Mesenchymal stem cell (in vitro differentiated cells and primary cell): Measurements from ENCODE around the gene ACVR1C.

Experiments
- DNase-seq: peaks from one replicate; pipeline ENCODE4 v3.0.0-alpha.2; 2013
- H2AFZ ChIP-seq: one replicate; pipeline ENCODE4 v1.6.1; 2013; ENCODE audit warnings: low read depth, mild to moderate bottlenecking, control low read depth, inconsistent platforms, low read length, moderate library complexity
- H2AK5ac ChIP-seq: 2 replicates; pipeline ENCODE4 v1.6.1; 2013; ENCODE audit warnings: low read length, moderate library complexity, mild to moderate bottlenecking, inconsistent platforms; ENCODE audit not compliant: severe bottlenecking
- H2BK120ac ChIP-seq: one replicate; pipeline ENCODE4 v1.6.1; 2013; ENCODE audit warnings: low read depth, mild to moderate bottlenecking, inconsistent platforms, low read length, moderate library complexity
- H2BK12ac ChIP-seq, 2 experiments: one replicate each; pipeline ENCODE4 v1.6.1; 2013; ENCODE audit warnings: inconsistent platforms in 2 of 2, low read length in 2 of 2, mild to moderate bottlenecking in 2 of 2, moderate library complexity in 2 of 2, control low read depth in 1 of 2
- H2BK15ac ChIP-seq: one replicate; pipeline ENCODE4 v1.6.1; 2013; ENCODE audit warnings: mild to moderate bottlenecking, low read depth, inconsistent platforms; ENCODE audit not compliant: poor library complexity, severe bottlenecking
- H2BK5ac ChIP-seq: 2 replicates; pipeline ENCODE4 v1.6.1; 2013; ENCODE audit warnings: low read depth, mild to moderate bottlenecking, low read length, control low read depth, inconsistent platforms; ENCODE audit not compliant: poor library complexity, severe bottlenecking
- H3K14ac ChIP-seq, 2 experiments: one replicate each; pipeline ENCODE4 v1.6.1; 2013; ENCODE audit warnings: inconsistent platforms in 2 of 2, low read length in 2 of 2, control low read depth in 1 of 2, mild to moderate bottlenecking in 1 of 2, moderate library complexity in 1 of 2
- H3K18ac ChIP-seq, 2 experiments: one replicate each; pipeline ENCODE4 v1.6.1; 2013; ENCODE audit warnings: inconsistent platforms in 2 of 2, low read length in 2 of 2, control low read depth in 1 of 2, low read depth in 1 of 2, mild to moderate bottlenecking in 1 of 2
- H3K23ac ChIP-seq, 2 experiments: one replicate each; pipeline ENCODE4 v1.6.1; 2013; ENCODE audit warnings: inconsistent platforms in 2 of 2, low read length in 2 of 2, mild to moderate bottlenecking in 2 of 2, moderate library complexity in 2 of 2, control low read depth in 1 of 2
- H3K27ac ChIP-seq: 2 replicates; pipeline ENCODE4 v1.5.1; 2013; ENCODE audit warnings: mild to moderate bottlenecking, moderate library complexity, low read length, control low read depth, inconsistent platforms; ENCODE audit not compliant: poor library complexity, severe bottlenecking
- H3K27me3 ChIP-seq, 2 experiments: 2 replicates each; pipeline versions ENCODE4 v1.6.1 to v1.7.0; 2013; ENCODE audit warnings: low read length in 2 of 2, mild to moderate bottlenecking in 2 of 2, moderate library complexity in 2 of 2, control low read depth in 1 of 2, inconsistent platforms in 1 of 2; ENCODE audit not compliant: control insufficient read depth in 1 of 2, insufficient read depth in 1 of 2
- H3K36me3 ChIP-seq, 2 experiments: 2 replicates each; pipeline versions ENCODE4 v1.6.1 to v1.7.0; 2013; ENCODE audit warnings: low read length in 2 of 2, control low read depth in 1 of 2, inconsistent platforms in 1 of 2, low read depth in 1 of 2, mild to moderate bottlenecking in 1 of 2; ENCODE audit not compliant: insufficient read depth in 2 of 2, control insufficient read depth in 1 of 2
- H3K4ac ChIP-seq, 2 experiments: one replicate each; pipeline ENCODE4 v1.6.1; 2013; ENCODE audit warnings: inconsistent platforms in 2 of 2, low read length in 2 of 2, mild to moderate bottlenecking in 2 of 2, moderate library complexity in 2 of 2, control low read depth in 1 of 2, low read depth in 1 of 2
- H3K4me1 ChIP-seq: 2 replicates; pipeline ENCODE4 v1.6.1; 2013; ENCODE audit warnings: low read depth, low read length, control low read depth; ENCODE audit not compliant: control insufficient read depth, insufficient read depth
- H3K4me2 ChIP-seq: 2 replicates; pipeline ENCODE4 v1.6.1; 2013; ENCODE audit warnings: low read length, mild to moderate bottlenecking, inconsistent platforms; ENCODE audit not compliant: poor library complexity, severe bottlenecking
- H3K4me3 ChIP-seq, 2 experiments: 2 replicates each; pipeline versions ENCODE4 v1.5.1 to v1.7.0; 2013; ENCODE audit warnings: low read length in 2 of 2, mild to moderate bottlenecking in 2 of 2, control low read depth in 1 of 2, low read depth in 1 of 2; ENCODE audit not compliant: insufficient read depth in 1 of 2
- H3K79me1 ChIP-seq: replicated peaks from 2 replicates; pipeline ENCODE4 v1.6.1; 2013; ENCODE audit warnings: mild to moderate bottlenecking, control low read depth, low read length, inconsistent platforms; ENCODE audit not compliant: poor library complexity, severe bottlenecking
- H3K9ac ChIP-seq: 2 replicates; pipeline ENCODE4 v1.7.0; 2013; ENCODE audit warnings: mild to moderate bottlenecking, low read length, moderate library complexity
- H3K9me3 ChIP-seq: 2 replicates; pipeline ENCODE4 v1.7.0; 2013; ENCODE audit warnings: mild to moderate bottlenecking, low read length; ENCODE audit not compliant: control insufficient read depth
- H4K8ac ChIP-seq: one replicate; pipeline ENCODE4 v1.6.1; 2013; ENCODE audit warnings: inconsistent platforms, mild to moderate bottlenecking, low read length, moderate library complexity
- H4K91ac ChIP-seq: one replicate; pipeline ENCODE4 v1.6.1; 2013; ENCODE audit warnings: mild to moderate bottlenecking, low read length, inconsistent platforms
- WGBS: methylation state at CpG from one replicate; pipeline ENCODE4 v1.1.7; 2013; ENCODE audit warnings: mixed read lengths; 5-methylcytosine and 5-hydroxymethylcytosine counted together

Gene ACVR1C

GRCh38 chr2:157592374-157592773 lies 36.3 kb downstream of the ACVR1C start:
- H2BK120ac ChIP-seq = no peak overlapping the region
- no peak overlapping the region for H2BK5ac ChIP-seq
- H3K4me3 ChIP-seq = no peak overlapping the region
- peaks cover 5% of the 10 kb centered on the region for H3K4me1 ChIP-seq
- H3K36me3 ChIP-seq = no peaks in the 10 kb centered on the region
- no peak overlapping the region for H2BK15ac ChIP-seq
- no peak overlapping the region for H3K14ac ChIP-seq
- whole genome bisulfite sequencing = 95% methylated on average over 3 of the region's 3 CpGs
- no peak overlapping the region for H3K9ac ChIP-seq
- H3K18ac ChIP-seq = no peak overlapping the region
- peaks cover 3 to 6% of the 10 kb centered on the region in 2 experiments for H3K27me3 ChIP-seq
- no peak for DNase-seq
- no peak overlapping the region for H3K4ac ChIP-seq
- no peak overlapping the region for H3K27ac ChIP-seq
- H3K4me2 ChIP-seq = no peak overlapping the region
- H3K79me1 ChIP-seq = no peaks in the 10 kb centered on the region
- no peak overlapping the region for H4K91ac ChIP-seq
- no peak overlapping the region for H3K23ac ChIP-seq
- no peak overlapping the region for H4K8ac ChIP-seq
- H2AFZ ChIP-seq = no peak overlapping the region
- no peaks in the 10 kb centered on the region for H3K9me3 ChIP-seq
- H2AK5ac ChIP-seq = no peak overlapping the region
- no peak overlapping the region for H2BK12ac ChIP-seq

DNA sequence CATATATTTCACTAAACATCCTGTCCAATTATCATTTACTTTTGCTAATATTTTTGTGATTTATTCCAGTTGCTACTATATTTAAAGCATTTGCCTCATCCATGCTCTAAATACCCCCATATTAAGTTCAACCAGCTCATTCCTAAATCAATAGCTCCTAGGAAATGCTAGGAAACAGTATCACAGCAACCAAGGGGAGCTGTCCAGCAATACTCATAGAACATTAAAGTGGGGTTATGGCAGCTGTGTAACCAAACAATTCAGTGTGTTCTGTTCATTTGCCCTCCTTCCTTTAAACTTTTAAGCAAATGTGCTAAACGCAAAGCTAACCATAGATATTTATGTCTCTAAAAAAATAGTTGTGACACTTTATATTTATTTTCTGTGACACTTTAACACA lies 41.1 kb downstream of the ACVR1C start:
- H3K27me3 ChIP-seq = no peaks in the 10 kb centered on the region
- no peak overlapping the region for H3K4me3 ChIP-seq
- H2BK12ac ChIP-seq = no peak overlapping the region
- H3K9ac ChIP-seq = no peak overlapping the region
- no peak overlapping the region for H3K14ac ChIP-seq
- no peak overlapping the region for H3K23ac ChIP-seq
- H4K8ac ChIP-seq = no peak overlapping the region
- H3K4me1 ChIP-seq = no peaks in the 10 kb centered on the region
- H4K91ac ChIP-seq = no peak overlapping the region
- no peak overlapping the region for H2BK120ac ChIP-seq
- no peaks in the 10 kb centered on the region for H3K79me1 ChIP-seq
- no peak overlapping the region for H2AFZ ChIP-seq
- H2BK5ac ChIP-seq = no peak overlapping the region
- no peak overlapping the region for H3K4ac ChIP-seq
- H3K27ac ChIP-seq = no peak overlapping the region
- no peak overlapping the region for H3K18ac ChIP-seq
- no peak for DNase-seq
- no peak overlapping the region for H2BK15ac ChIP-seq
- WGBS = no CpG with 5 or more reads among the region's 1 CpG
- no peaks in the 10 kb centered on the region for H3K36me3 ChIP-seq
- no peak overlapping the region for H2AK5ac ChIP-seq
- no peak overlapping the region for H3K4me2 ChIP-seq
- no peaks in the 10 kb centered on the region for H3K9me3 ChIP-seq

GRCh38 chr2:157574165-157574564 lies 54.5 kb downstream of the ACVR1C start:
- H3K9ac ChIP-seq = no peak overlapping the region
- no peaks in the 10 kb centered on the region for H3K27me3 ChIP-seq
- no peak overlapping the region for H4K8ac ChIP-seq
- H2AFZ ChIP-seq = no peak overlapping the region
- H3K23ac ChIP-seq = no peak overlapping the region
- no peak overlapping the region for H3K14ac ChIP-seq
- H3K18ac ChIP-seq = no peak overlapping the region
- H2BK120ac ChIP-seq = no peak overlapping the region
- no peak overlapping the region for H2BK12ac ChIP-seq
- H2AK5ac ChIP-seq = no peak overlapping the region
- H3K36me3 ChIP-seq = no peaks in the 10 kb centered on the region
- H3K4me3 ChIP-seq = no peak overlapping the region
- no peak for DNase-seq
- H3K9me3 ChIP-seq = no peaks in the 10 kb centered on the region
- H3K4me2 ChIP-seq = no peak overlapping the region
- no peaks in the 10 kb centered on the region for H3K79me1 ChIP-seq
- H3K4ac ChIP-seq = no peak overlapping the region
- H3K4me1 ChIP-seq = no peaks in the 10 kb centered on the region
- H2BK5ac ChIP-seq = no peak overlapping the region
- no peak overlapping the region for H3K27ac ChIP-seq
- no peak overlapping the region for H2BK15ac ChIP-seq
- H4K91ac ChIP-seq = no peak overlapping the region

GRCh38 chr2:157572725-157573124 lies 55.9 kb downstream of the ACVR1C start:
- Histone ChIP-seq H2AFZ (no peak overlapping the region), H3K9ac (no peak overlapping the region), H4K8ac (no peak overlapping the region), H2BK120ac (no peak overlapping the region), H3K79me1 (no peaks in the 10 kb centered on the region), H3K18ac (no peak overlapping the region), H3K4ac (no peak overlapping the region), H2BK12ac (no peak overlapping the region), H3K9me3 (no peaks in the 10 kb centered on the region), H4K91ac (no peak overlapping the region), H3K27ac (no peak overlapping the region), H3K36me3 (no peaks in the 10 kb centered on the region), H3K14ac (no peak overlapping the region), H3K27me3 (no peaks in the 10 kb centered on the region), H2AK5ac (no peak overlapping the region), H3K4me3 (no peak overlapping the region), H2BK15ac (no peak overlapping the region), H3K4me1 (no peaks in the 10 kb centered on the region), H2BK5ac (no peak overlapping the region), H3K4me2 (no peak overlapping the region), H3K23ac (no peak overlapping the region)
- WGBS = 64% methylated on average over 1 of the region's 2 CpGs
- no peak for DNase-seq
